Colonic mucosa (tissue), 4 donors: Measurements from ENCODE around the gene MCL1. TPM values are rescaled to one million over a fixed set of nuclear protein-coding genes. Genes with fewer than 3 reads are reported as not detected.
A peak's percentile ranks its signal among the peaks of the same experiment; 100 is the strongest.

Experiments used
- DNase-seq: peaks from one replicate; pipeline ENCODE4 v3.0.0-alpha.2; 2020
- H3K27ac ChIP-seq: fragments of 200-600 bp; one replicate; pipeline ENCODE4 v1.8.0; 2021
- H3K27me3 ChIP-seq: fragments of 200-600 bp; one replicate; pipeline ENCODE4 v1.8.0; 2021
- H3K36me3 ChIP-seq: fragments of 200-600 bp; one replicate; pipeline ENCODE4 v1.8.0; 2021
- H3K4me1 ChIP-seq: fragments of 200-600 bp; one replicate; pipeline ENCODE4 v1.8.0; 2021; ENCODE audit warnings: mild to moderate bottlenecking
- H3K4me3 ChIP-seq: fragments of 200-600 bp; one replicate; pipeline ENCODE4 v1.8.0; 2021
- H3K9ac ChIP-seq, 2 donors: one replicate each; pipeline ENCODE4 v1.7.0; 2013; ENCODE audit warnings: control low read depth in 2 of 2, low read depth in 2 of 2, low read length in 2 of 2
- H3K9me3 ChIP-seq: fragments of 200-600 bp; one replicate; pipeline ENCODE4 v1.8.0; 2021
- CTCF ChIP-seq: fragments of 200-600 bp; IDR thresholded peaks from one replicate; pipeline ENCODE4 v1.8.0; 2022; ENCODE audit warnings: antibody characterized with exemption, mild to moderate bottlenecking
- intact Hi-C: fragments of 100-400 bp; cut with DNase I; formaldehyde crosslinking; loops from one replicate; pipeline ENCODE4 v1.14.1; 2022
- total RNA-seq, 2 donors: library from RNA; stranded (reverse); fragmentation: NEBNext Ultra II Directional in 1 of 2; extraction: Animal tissue kit (Norgen Biotek cat#: 25700) in 1 of 2; gene quantifications; one replicate each; pipeline ENCODE4 v1.2.1, GENCODE V29; 2021
- donor health status: healthy.
- donor health status: DM: no; HTN: no; CAD: no.
- donor health status: DM: no; HTN: no; CAD: no.

Gene MCL1
- total RNA-seq, 2 donors from 2014 or later = 151 to 285 TPM

- Histone ChIP-seq H3K4me1 (no peaks in the 10 kb centered on the region), H3K27ac (no peak overlapping the region), H3K36me3 (no peaks in the 10 kb centered on the region), H3K27me3 (no peaks in the 10 kb centered on the region), H3K4me3 (no peak overlapping the region), H3K9ac (peak overlapping the region in 1 of 2 donors; percentile 26), H3K9me3 (no peaks in the 10 kb centered on the region)
- intact Hi-C loops = loop anchor here (10.0 kb wide), 1 partner anchor 261 kb away; no protein-coding TSS in a partner anchor
- no peak for DNase-seq
- no peak for TF ChIP-seq CTCF
Observed at GRCh38 chr1:150554086-150554452, 25.3 kb downstream of the MCL1 start.

- Histone ChIP-seq H3K36me3 (no peaks in the 10 kb centered on the region), H3K4me3 (no peak overlapping the region), H3K27ac (no peak overlapping the region), H3K27me3 (no peaks in the 10 kb centered on the region), H3K4me1 (no peaks in the 10 kb centered on the region), H3K9ac (peak overlapping the region in 1 of 2 donors; percentile 27), H3K9me3 (no peaks in the 10 kb centered on the region)
- intact Hi-C loops = loop anchor here (10.0 kb wide), 1 partner anchor 261 kb away; no protein-coding TSS in a partner anchor
- TF ChIP-seq CTCF = no peak
- DNase-seq = no peak
Observed at GRCh38 chr1:150553392-150554085, 25.9 kb downstream of the MCL1 start.

- H3K27me3 ChIP-seq = no peaks in the 10 kb centered on the region
- intact Hi-C loops = loop anchor here (10.0 kb wide), 1 partner anchor 262 kb away; no protein-coding TSS in a partner anchor
- H3K36me3 ChIP-seq = no peaks in the 10 kb centered on the region
- no peak overlapping the region for H3K4me3 ChIP-seq
- no peaks in the 10 kb centered on the region for H3K9me3 ChIP-seq
- peak overlapping the region; percentile 32 for H3K27ac ChIP-seq
- no peak for DNase-seq
- no peaks in the 10 kb centered on the region for H3K4me1 ChIP-seq
- no peak for TF ChIP-seq CTCF
- H3K9ac ChIP-seq = peak overlapping the region in 1 of 2 donors; percentile 49
Observed at GRCh38 chr1:150552911-150553289, 26.5 kb downstream of the MCL1 start.

GRCh38 chr1:150552128-150552910 lies 27.1 kb downstream of the MCL1 start:
- peak overlapping the region; percentile 73 for H3K27ac ChIP-seq
- TF ChIP-seq CTCF = no peak
- no peaks in the 10 kb centered on the region for H3K36me3 ChIP-seq
- no peaks in the 10 kb centered on the region for H3K27me3 ChIP-seq
- peak overlapping the region in 1 of 2 donors; percentile 49 for H3K9ac ChIP-seq
- DNase-seq = peak; percentile 70
- no peaks in the 10 kb centered on the region for H3K9me3 ChIP-seq
- no peaks in the 10 kb centered on the region for H3K4me1 ChIP-seq
- intact Hi-C loops = loop anchor here (10.0 kb wide), 1 partner anchor 262 kb away; no protein-coding TSS in a partner anchor
- no peak overlapping the region for H3K4me3 ChIP-seq

GRCh38 chr1:150551784-150552127 lies 27.7 kb downstream of the MCL1 start:
- no peak for TF ChIP-seq CTCF
- intact Hi-C loops = loop anchor here (10.0 kb wide), 1 partner anchor 263 kb away; no protein-coding TSS in a partner anchor
- H3K9me3 ChIP-seq = no peaks in the 10 kb centered on the region
- peak overlapping the region; percentile 73 for H3K27ac ChIP-seq
- no peaks in the 10 kb centered on the region for H3K36me3 ChIP-seq
- DNase-seq = no peak
- H3K4me3 ChIP-seq = no peak overlapping the region
- H3K9ac ChIP-seq = peak overlapping the region; percentile 30 to 49
- no peaks in the 10 kb centered on the region for H3K4me1 ChIP-seq
- H3K27me3 ChIP-seq = no peaks in the 10 kb centered on the region
